OCI-LY1 (cell line): Measurements from ENCODE around the gene KDM4B.

Experiments used
- H2AFZ ChIP-seq: fragments of 200-600 bp; sonication (generic), shearing (Covaris generic); 2 replicates; pipeline ENCODE4 v1.6.0; 2014; ENCODE audit warnings: antibody characterized with exemption, mild to moderate bottlenecking, low read length
- H3F3A ChIP-seq: fragments of 200-600 bp; sonication (generic), shearing (Covaris generic); 2 replicates; pipeline ENCODE4 v1.6.0; 2014; ENCODE audit warnings: mild to moderate bottlenecking, antibody characterized with exemption, low read length, moderate library complexity; ENCODE audit not compliant: insufficient read depth
- H3K27ac ChIP-seq: fragments of 200-600 bp; sonication (generic); 2 replicates; pipeline ENCODE4 v1.5.1; 2014; ENCODE audit warnings: low read length, mixed run types, mild to moderate bottlenecking, low read depth; ENCODE audit not compliant: poor library complexity, severe bottlenecking
- H3K27me3 ChIP-seq: fragments of 200-600 bp; sonication (generic); 2 replicates; pipeline ENCODE4 v1.6.0; 2014; ENCODE audit warnings: antibody characterized with exemption, mild to moderate bottlenecking, low read length, moderate library complexity; ENCODE audit not compliant: insufficient read depth
- H3K36me3 ChIP-seq: fragments of 200-600 bp; sonication (generic); 2 replicates; pipeline ENCODE4 v1.6.1; 2014; ENCODE audit warnings: mild to moderate bottlenecking, antibody characterized with exemption, low read length, moderate library complexity, mixed read lengths; ENCODE audit not compliant: insufficient read depth
- H3K4me1 ChIP-seq: fragments of 200-600 bp; sonication (generic); 2 replicates; pipeline ENCODE4 v1.5.1; 2014; ENCODE audit warnings: mild to moderate bottlenecking, low read length, moderate library complexity; ENCODE audit not compliant: insufficient read depth, severe bottlenecking
- H3K4me2 ChIP-seq: fragments of 200-600 bp; sonication (generic), shearing (Covaris generic); 2 replicates; pipeline ENCODE4 v1.6.1; 2014; ENCODE audit warnings: low read length
- H3K4me3 ChIP-seq: fragments of 200-600 bp; sonication (generic); 2 replicates; pipeline ENCODE4 v1.5.1; 2014; ENCODE audit warnings: low read length, low read depth, mild to moderate bottlenecking, mixed read lengths; ENCODE audit not compliant: poor library complexity, severe bottlenecking
- H3K79me2 ChIP-seq: fragments of 200-600 bp; shearing (Covaris generic); 2 replicates; pipeline ENCODE4 v1.6.1; 2016; ENCODE audit warnings: mixed run types, low read length, mixed read lengths; ENCODE audit not compliant: insufficient read depth
- H3K9ac ChIP-seq: fragments of 200-600 bp; sonication (generic), shearing (Covaris generic); 2 replicates; pipeline ENCODE4 v1.6.1; 2014; ENCODE audit warnings: mild to moderate bottlenecking, low read length, mixed read lengths
- H3K9me2 ChIP-seq: fragments of 200-600 bp; sonication (generic), shearing (Covaris generic); 2 replicates; pipeline ENCODE4 v1.6.1; 2014; ENCODE audit warnings: low read depth, mild to moderate bottlenecking, low read length, mixed read lengths
- H3K9me3 ChIP-seq: fragments of 200-600 bp; shearing (Covaris generic); 2 replicates; pipeline ENCODE4 v1.6.1; 2014; ENCODE audit warnings: low read length, mixed read lengths
- H4K20me1 ChIP-seq: fragments of 200-600 bp; sonication (generic), shearing (Covaris generic); 2 replicates; pipeline ENCODE4 v1.6.0; 2016; ENCODE audit warnings: mild to moderate bottlenecking, low read length; ENCODE audit not compliant: insufficient read depth
- CTCF ChIP-seq: fragments of 200-600 bp; sonication (generic), shearing (Covaris generic); IDR thresholded peaks from 2 replicates; pipeline ENCODE4 v1.5.1; 2017; ENCODE audit warnings: mild to moderate bottlenecking, antibody characterized with exemption, low read length, moderate library complexity, mixed read lengths
- EZH2 ChIP-seq: fragments of 200-600 bp; sonication (generic), shearing (Covaris generic); IDR thresholded peaks from 2 replicates; pipeline ENCODE4 v1.8.0; 2017; ENCODE audit warnings: borderline replicate concordance, mixed run types, mild to moderate bottlenecking, antibody characterized with exemption, low read length, moderate library complexity, mixed read lengths

KDM4B gene

GRCh38 chr19:5083547-5083965, 114.6 kb downstream of the KDM4B start:
- no peak overlapping the region for H3K27ac ChIP-seq
- H3K9me2 ChIP-seq: no peaks in the 10 kb centered on the region
- H3K4me3 ChIP-seq: no peak overlapping the region
- H4K20me1 ChIP-seq: no peaks in the 10 kb centered on the region
- TF ChIP-seq CTCF (no peak), EZH2 (no peak)
- no peaks in the 10 kb centered on the region for H3K27me3 ChIP-seq
- H3K9ac ChIP-seq: no peak overlapping the region
- H3K4me2 ChIP-seq: no peak overlapping the region
- no peaks in the 10 kb centered on the region for H3F3A ChIP-seq
- H3K79me2 ChIP-seq: no peaks in the 10 kb centered on the region
- H3K9me3 ChIP-seq: no peaks in the 10 kb centered on the region
- peaks cover 16% of the 10 kb centered on the region for H3K36me3 ChIP-seq
- H2AFZ ChIP-seq: no peak overlapping the region
- H3K4me1 ChIP-seq: no peaks in the 10 kb centered on the region

GRCh38 chr19:5085566-5085965, 116.7 kb downstream of the KDM4B start:
- peaks cover 17% of the 10 kb centered on the region for H3K36me3 ChIP-seq
- H3K9me2 ChIP-seq: no peaks in the 10 kb centered on the region
- no peaks in the 10 kb centered on the region for H3K79me2 ChIP-seq
- H3K4me3 ChIP-seq: no peak overlapping the region
- H2AFZ ChIP-seq: no peak overlapping the region
- H4K20me1 ChIP-seq: no peaks in the 10 kb centered on the region
- H3K27ac ChIP-seq: no peak overlapping the region
- no peaks in the 10 kb centered on the region for H3K9me3 ChIP-seq
- H3K4me2 ChIP-seq: no peak overlapping the region
- H3K27me3 ChIP-seq: no peaks in the 10 kb centered on the region
- TF ChIP-seq EZH2 (no peak), CTCF (no peak)
- no peak overlapping the region for H3K9ac ChIP-seq
- no peaks in the 10 kb centered on the region for H3F3A ChIP-seq
- H3K4me1 ChIP-seq: no peaks in the 10 kb centered on the region

- H3K9me3 ChIP-seq: no peaks in the 10 kb centered on the region
- H3K36me3 ChIP-seq: peaks cover 15% of the 10 kb centered on the region
- no peaks in the 10 kb centered on the region for H4K20me1 ChIP-seq
- no peak overlapping the region for H2AFZ ChIP-seq
- H3F3A ChIP-seq: no peaks in the 10 kb centered on the region
- no peaks in the 10 kb centered on the region for H3K4me1 ChIP-seq
- no peak overlapping the region for H3K27ac ChIP-seq
- no peaks in the 10 kb centered on the region for H3K27me3 ChIP-seq
- TF ChIP-seq CTCF (no peak), EZH2 (no peak)
- H3K4me2 ChIP-seq: no peak overlapping the region
- H3K4me3 ChIP-seq: no peak overlapping the region
- no peaks in the 10 kb centered on the region for H3K9me2 ChIP-seq
- no peaks in the 10 kb centered on the region for H3K79me2 ChIP-seq
- no peak overlapping the region for H3K9ac ChIP-seq
These were observed 117.3 kb downstream of the KDM4B start for GRCh38 chr19:5086230-5086629.
